Muscle of back (tissue), 13 donors: Measurements from ENCODE around the gene CD28. TPM values are rescaled to one million over a fixed set of nuclear protein-coding genes. Genes with fewer than 3 reads are reported as not detected.

ENCODE experiments used
- DNase-seq, 3 donors: peaks; one replicate each; pipeline versions ENCODE4 v3.0.0 to v3.0.0-alpha.2; 2013
- long read RNA-seq, 9 donors: transcript quantifications; one replicate each; lab custom pipeline, GENCODE V29; 2026
- polyA plus RNA-seq, 10 donors: library from polyadenylated mRNA; unstranded; fragments of 120-200 nt; gene quantifications; one replicate each; pipeline ENCODE4 v1.2.1, GENCODE V29; 2013; ENCODE audit not compliant: insufficient read length in 10 of 10

Gene CD28
- polyA plus RNA-seq = 1 to 10 TPM; 3.4 to 6.7 (median 4.8) TPM
- long read RNA-seq, donor 1 = 0 reads
- long read RNA-seq, donor 2, full-length matches to known transcripts = 2 of 2 reads
- long read RNA-seq, donor 2, partial matches to known transcripts = 0 of 2 reads
- long read RNA-seq, donor 2, other reads (novel, unspliced or antisense) = 0 of 2 reads
- long read RNA-seq, donor 3 = 0 reads
- long read RNA-seq, donor 4, full-length matches to known transcripts = 1 of 1 reads
- long read RNA-seq, donor 4, partial matches to known transcripts = 0 of 1 reads
- long read RNA-seq, donor 4, other reads (novel, unspliced or antisense) = 0 of 1 reads
- long read RNA-seq, donor 5, full-length matches to known transcripts = 1 of 1 reads
- long read RNA-seq, donor 5, partial matches to known transcripts = 0 of 1 reads
- long read RNA-seq, donor 5, other reads (novel, unspliced or antisense) = 0 of 1 reads
- long read RNA-seq, donor 6 = 0 reads
- long read RNA-seq, donor 7, full-length matches to known transcripts = 1 of 1 reads
- long read RNA-seq, donor 7, partial matches to known transcripts = 0 of 1 reads
- long read RNA-seq, donor 7, other reads (novel, unspliced or antisense) = 0 of 1 reads
- long read RNA-seq, donor 8 = 0 reads
- long read RNA-seq, donor 9 = 0 reads

- DNase-seq = no peak
Observed at GRCh38 chr2:203706403-203706802, at the start of gene CD28. TSS of gene CD28 (plus strand) at chr2:203706639. CDS start at chr2:203706697, 58 bp downstream.

- no peak for DNase-seq
Observed at GRCh38 chr2:203659331-203660049, 46.9 kb upstream of the CD28 start.

DNA sequence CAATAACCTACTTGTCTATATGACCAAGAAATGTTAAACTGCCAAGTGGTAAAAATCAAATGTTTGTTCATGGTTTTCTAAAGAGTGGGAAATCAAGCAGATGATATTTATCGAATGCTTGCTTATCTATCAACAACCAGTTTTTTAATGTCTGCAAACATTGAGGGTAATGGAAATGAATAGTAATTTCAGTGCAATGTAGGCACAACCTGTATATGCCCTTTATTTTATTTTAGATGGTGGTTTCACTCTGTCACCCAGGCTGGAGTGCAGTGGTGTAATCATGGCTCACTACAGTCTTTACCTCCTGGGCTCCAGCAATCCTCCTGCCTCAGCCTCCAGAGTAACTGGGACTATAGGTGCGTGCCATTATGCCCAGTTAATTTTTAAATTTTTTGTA is 46.0 kb upstream of the CD28 start:
- DNase-seq = no peak

- no peak for DNase-seq
Observed at GRCh38 chr2:203661279-203661908, 45.0 kb upstream of the CD28 start.

GRCh38 chr2:203662487-203662886 is 44.0 kb upstream of the CD28 start:
- no peak for DNase-seq

DNA sequence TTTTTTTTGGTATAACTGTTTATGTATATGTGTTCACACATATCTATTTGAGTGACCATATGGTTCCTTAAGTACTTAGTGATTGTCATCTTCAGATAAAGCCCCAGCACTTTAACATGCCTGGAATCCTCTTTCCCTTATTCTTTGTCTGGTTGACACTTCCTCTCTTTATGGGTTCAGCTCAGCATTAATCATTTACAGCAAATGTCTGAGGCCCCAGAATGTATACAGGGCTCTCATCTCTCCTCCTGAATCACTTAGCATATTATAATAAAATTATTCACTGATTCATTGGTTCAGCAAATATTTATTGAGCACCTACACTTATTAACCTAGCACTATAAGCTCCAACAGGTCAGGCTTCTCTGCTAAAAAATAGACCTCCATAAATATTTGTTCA is 43.5 kb upstream of the CD28 start:
- no peak for DNase-seq

DNA sequence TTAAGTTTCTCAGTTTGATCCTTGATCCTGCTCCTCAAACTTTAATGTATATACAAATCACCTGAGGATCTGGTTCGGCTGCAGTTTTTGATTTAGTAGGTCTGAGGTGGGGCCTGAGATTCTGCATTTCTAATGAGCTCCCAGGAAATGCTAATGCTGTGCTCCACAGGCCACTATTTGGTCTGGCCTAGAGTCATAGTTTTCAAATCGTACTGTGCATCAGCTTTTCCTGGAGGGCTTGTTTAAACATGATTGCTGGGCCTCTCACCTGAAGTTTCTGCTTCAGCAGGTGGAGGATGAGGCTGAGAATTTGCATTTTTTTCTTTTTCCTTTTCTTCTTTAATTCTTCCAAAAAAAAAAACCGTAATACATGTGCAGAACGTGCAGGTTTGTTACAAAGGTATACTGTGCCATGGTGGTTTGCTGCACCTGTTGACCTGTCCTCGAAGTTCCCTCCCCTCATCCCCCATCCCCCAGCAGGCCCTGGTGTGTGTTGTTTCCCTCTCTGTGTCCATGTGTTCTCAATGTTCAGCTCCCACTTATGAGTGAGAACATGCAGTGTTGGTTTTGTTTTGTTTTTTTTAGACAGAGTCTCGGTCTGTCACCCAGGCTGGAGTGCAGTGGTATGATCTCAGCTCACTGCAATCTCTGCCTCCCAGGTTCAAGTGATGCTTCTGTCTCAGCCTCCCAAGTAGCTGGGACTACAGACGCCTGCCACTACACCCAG is 42.2 kb upstream of the CD28 start:
- DNase-seq = no peak

DNA sequence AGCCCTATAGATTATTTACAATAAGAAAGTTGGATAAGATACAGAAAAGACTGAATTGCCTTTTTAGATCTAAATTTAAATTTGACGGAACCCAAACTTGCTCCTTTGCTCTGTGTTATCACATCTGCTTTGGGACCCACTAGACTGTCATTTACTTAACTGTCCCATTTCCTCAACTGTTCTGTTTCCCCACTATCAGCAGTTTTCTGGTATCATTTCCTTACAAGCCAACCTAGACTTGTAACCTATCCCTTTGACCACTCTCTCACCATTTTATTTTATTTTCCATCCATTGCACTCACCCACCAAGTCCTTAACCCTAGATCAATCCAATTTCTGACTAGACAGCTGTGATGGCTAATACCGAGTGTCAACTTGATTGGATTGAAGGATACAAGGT is 38.6 kb upstream of the CD28 start:
- DNase-seq = no peak

- DNase-seq = no peak
Observed at GRCh38 chr2:203669820-203670219, 36.6 kb upstream of the CD28 start.

GRCh38 chr2:203670939-203671338 is 35.5 kb upstream of the CD28 start:
- DNase-seq = no peak

DNA sequence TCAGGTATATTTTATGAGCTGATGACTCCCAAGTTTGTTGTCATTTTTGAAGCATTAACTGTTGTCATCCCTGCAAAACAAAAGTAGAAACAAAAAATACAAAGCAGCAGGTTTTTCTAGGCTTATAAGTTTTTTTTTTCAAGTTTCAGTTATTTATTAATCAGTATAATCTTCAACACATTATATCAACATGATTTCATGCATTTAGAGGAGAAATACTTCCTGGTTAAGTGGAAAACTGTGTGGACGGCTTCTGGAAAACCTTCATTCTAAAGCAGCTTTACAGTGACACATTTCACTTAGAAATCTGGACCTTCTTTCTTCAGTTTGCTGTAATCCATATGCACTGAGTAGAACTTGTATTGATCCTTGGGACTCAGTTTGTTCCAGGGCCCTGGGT is 34.6 kb upstream of the CD28 start:
- DNase-seq = no peak

- no peak for DNase-seq
Observed at GRCh38 chr2:203672856-203673255, 33.6 kb upstream of the CD28 start.

DNA sequence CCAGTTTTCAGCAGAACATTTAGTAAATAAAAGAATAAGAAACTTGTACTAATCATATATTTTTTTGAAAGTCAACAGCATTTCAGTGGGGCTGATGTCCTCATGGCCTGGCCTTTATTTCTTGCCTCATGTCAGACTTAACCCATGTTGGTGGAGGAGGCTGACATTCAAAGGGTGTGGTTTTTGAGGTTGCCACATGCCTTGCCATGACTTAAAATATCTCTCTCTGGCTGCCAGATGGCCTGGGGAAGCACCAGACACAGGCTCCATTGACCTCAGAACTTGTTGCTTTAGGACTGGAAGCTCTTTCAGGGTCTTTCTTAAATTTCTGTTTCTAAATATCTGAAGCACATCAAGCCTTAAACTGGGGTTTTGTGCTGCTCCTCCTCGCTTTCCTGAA is 32.5 kb upstream of the CD28 start:
- no peak for DNase-seq

- no peak for DNase-seq
Observed at GRCh38 chr2:203675086-203675485, 31.4 kb upstream of the CD28 start.

DNA sequence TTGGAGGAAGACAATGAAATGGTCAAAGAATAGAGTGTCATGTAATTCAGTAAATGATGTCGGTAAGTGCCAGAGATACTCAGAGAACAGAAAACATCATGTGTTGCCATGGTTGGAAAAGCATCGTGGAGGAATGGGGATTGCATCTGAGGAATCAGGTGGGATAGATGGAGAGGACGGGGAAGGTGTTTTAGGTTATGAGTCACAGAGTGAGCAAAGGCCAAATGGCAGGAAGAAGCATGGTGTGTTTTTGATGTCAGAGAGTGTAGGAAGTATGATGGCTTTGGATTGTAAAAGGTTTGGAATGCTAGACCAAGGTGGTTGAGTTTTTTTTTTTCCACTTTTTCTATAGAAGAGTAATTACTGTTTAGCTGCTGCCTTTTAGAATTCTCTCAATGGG is 27.5 kb upstream of the CD28 start:
- no peak for DNase-seq

DNA sequence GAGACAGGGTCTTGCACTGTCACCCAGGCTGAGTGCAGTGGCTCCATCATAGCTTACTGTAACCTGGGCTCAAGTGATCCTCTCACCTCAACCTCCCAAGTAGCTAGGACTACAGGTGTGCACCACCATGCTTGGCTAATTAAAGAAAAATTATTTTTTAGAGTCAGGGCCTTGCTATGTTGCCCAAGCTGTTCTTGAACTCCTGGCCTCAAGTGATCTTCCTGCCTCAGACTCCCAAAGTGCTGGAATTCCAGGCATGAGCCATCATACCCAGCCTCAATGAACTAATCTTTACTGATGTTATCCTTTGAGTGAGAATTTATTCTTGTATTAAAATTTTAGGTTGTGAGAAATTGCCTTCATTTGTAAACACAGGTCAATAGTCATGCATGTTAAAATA is 27.0 kb upstream of the CD28 start:
- no peak for DNase-seq

DNA sequence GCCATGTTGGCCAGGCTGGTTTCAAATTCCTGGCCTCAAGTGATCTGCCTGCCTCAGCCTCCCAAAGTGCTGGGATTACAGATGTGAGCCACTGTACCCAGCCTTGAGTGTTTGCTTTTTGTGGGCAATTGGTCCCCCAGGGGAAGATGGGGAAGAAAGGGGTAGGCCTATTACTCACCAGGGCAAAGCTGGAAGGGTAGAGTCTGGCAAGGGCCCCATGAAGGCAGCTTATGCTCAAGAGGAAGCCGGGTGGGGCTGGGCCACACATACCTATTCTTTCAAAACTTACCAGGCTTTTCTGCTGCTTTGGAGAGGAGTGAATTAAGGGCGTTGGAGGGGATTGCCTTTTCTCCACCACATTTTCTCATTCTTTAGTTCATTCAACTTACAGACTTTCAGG is 24.5 kb upstream of the CD28 start:
- DNase-seq = no peak

GRCh38 chr2:203682688-203683130 is 23.7 kb upstream of the CD28 start:
- DNase-seq = peak; percentile 41 to 80 (median 51)

GRCh38 chr2:203683421-203683820 is 23.0 kb upstream of the CD28 start:
- no peak for DNase-seq

DNA sequence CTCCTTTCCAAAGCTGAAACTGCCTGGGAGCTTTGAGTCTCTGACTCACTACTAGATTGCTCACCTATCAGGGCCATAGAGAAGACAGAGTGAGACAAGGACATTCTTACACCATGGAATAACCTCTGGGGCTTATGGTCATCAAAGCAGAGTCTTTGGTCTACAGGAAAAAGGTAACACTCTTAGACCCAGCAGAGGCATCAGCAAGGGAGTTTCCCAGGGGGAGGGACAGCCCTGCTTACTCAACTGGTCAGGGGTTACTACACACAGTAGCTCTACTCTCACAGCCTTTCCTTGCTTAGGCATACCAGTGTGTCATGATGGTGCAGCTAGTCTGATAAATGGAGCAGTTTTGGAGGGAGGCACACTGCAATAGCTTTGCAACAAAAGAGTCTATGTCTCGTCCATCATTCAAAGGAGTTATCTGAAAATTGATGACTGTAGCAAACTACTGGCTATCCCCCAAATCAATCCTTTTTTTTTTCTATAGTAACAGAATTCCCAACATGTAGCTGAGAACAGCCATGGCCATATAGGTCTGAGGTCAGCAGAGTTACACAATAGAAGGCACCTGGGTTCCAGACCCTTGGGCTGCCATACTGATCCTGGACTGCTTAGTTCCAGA is 22.4 kb upstream of the CD28 start:
- DNase-seq = no peak

- peak in 2 of 3 donors; percentile 47 to 53 for DNase-seq
Observed at GRCh38 chr2:203685081-203685621, 21.3 kb upstream of the CD28 start.
